CD14-positive monocyte (primary cell): ENCODE data around the gene PHLDA3. TPM values are rescaled to one million over a fixed set of nuclear protein-coding genes. Genes with fewer than 3 reads are reported as not detected.

Experiments
- DNase-seq, 3 donors: peaks; one replicate each; pipeline ENCODE4 v3.0.0-alpha.2; 2011 to 2022
- H2AFZ ChIP-seq: 2 replicates; pipeline ENCODE4 v1.6.0; 2012; ENCODE audit warnings: mild to moderate bottlenecking, low read depth, low read length, inconsistent platforms; ENCODE audit not compliant: insufficient read depth, poor library complexity, severe bottlenecking
- H3K27ac ChIP-seq, 2 donors: 1 replicate in 1 of 2; 2 replicates in 1 of 2; pipeline ENCODE4 v1.5.1; 2012 to 2013; ENCODE audit warnings: low read length in 2 of 2, control low read depth in 1 of 2, inconsistent platforms in 1 of 2, low read depth in 1 of 2, mild to moderate bottlenecking in 1 of 2
- H3K27me3 ChIP-seq, 2 donors: one replicate each; pipeline versions ENCODE4 v1.6.0 to v1.6.1; 2011 to 2013; ENCODE audit warnings: low read length in 2 of 2; ENCODE audit not compliant: control insufficient read depth in 2 of 2, insufficient read depth in 2 of 2
- H3K36me3 ChIP-seq, 2 donors: replicated peaks in 1 of 2; 1 replicate in 1 of 2; 2 replicates in 1 of 2; pipeline versions ENCODE4 v1.5.1 to v1.6.1; 2012 to 2013; ENCODE audit warnings: low read length in 2 of 2, control low read depth in 1 of 2, inconsistent platforms in 1 of 2, mild to moderate bottlenecking in 1 of 2; ENCODE audit not compliant: insufficient read depth in 2 of 2, control insufficient read depth in 1 of 2
- H3K4me1 ChIP-seq, 2 donors: 1 replicate in 1 of 2; 2 replicates in 1 of 2; pipeline versions ENCODE4 v1.5.1 to v1.6.1; 2012 to 2013; ENCODE audit warnings: low read length in 2 of 2, control low read depth in 1 of 2, inconsistent platforms in 1 of 2, mild to moderate bottlenecking in 1 of 2, moderate library complexity in 1 of 2; ENCODE audit not compliant: insufficient read depth in 2 of 2, control insufficient read depth in 1 of 2
- H3K4me2 ChIP-seq: replicated peaks from 2 replicates; pipeline ENCODE3; 2012; ENCODE audit warnings: low read length, moderate library complexity, mild to moderate bottlenecking; ENCODE audit not compliant: poor library complexity, severe bottlenecking; ENCODE audit errors: extremely low read depth
- H3K4me3 ChIP-seq, 3 experiments: fragments of 200-600 bp in 1 of 3; sonication (generic) in 1 of 3; replicated peaks in 1 of 3; 1 replicate in 2 of 3; 2 replicates in 1 of 3; pipeline ENCODE4 v1.5.1; 2011 to 2013; ENCODE audit warnings: low read length in 3 of 3, mild to moderate bottlenecking in 3 of 3, control low read depth in 2 of 3, low read depth in 2 of 3, inconsistent platforms in 1 of 3, moderate library complexity in 1 of 3
- H3K79me2 ChIP-seq: 2 replicates; pipeline ENCODE4 v1.6.0; 2012; ENCODE audit warnings: mild to moderate bottlenecking, control low read depth, inconsistent platforms, low read length, moderate library complexity; ENCODE audit not compliant: insufficient read depth
- H3K9ac ChIP-seq: 2 replicates; pipeline ENCODE4 v1.6.0; 2017; ENCODE audit warnings: low read length, mild to moderate bottlenecking; ENCODE audit not compliant: insufficient read depth, poor library complexity, severe bottlenecking
- H3K9me3 ChIP-seq, 2 donors: replicated peaks in 1 of 2; 1 replicate in 1 of 2; 2 replicates in 1 of 2; pipeline versions ENCODE4 v1.5.1 to v1.6.1; 2012 to 2013; ENCODE audit warnings: low read length in 2 of 2, control low read depth in 1 of 2; ENCODE audit not compliant: control insufficient read depth in 1 of 2, insufficient read depth in 1 of 2
- H4K20me1 ChIP-seq: 2 replicates; pipeline ENCODE4 v1.6.0; 2012; ENCODE audit warnings: mild to moderate bottlenecking, low read length, control low read depth, moderate library complexity; ENCODE audit not compliant: insufficient read depth
- H3K27ac Mint-ChIP-seq, 7 donors: one replicate each; pipeline ENCODE4 v1.8.0; 2020; ENCODE audit warnings: mild to moderate bottlenecking in 7 of 7, mixed read lengths in 7 of 7, moderate library complexity in 6 of 7, inconsistent platforms in 2 of 7
- H3K27me3 Mint-ChIP-seq, 3 donors: one replicate each; pipeline ENCODE4 v1.8.0; 2021 to 2022; ENCODE audit warnings: low read depth in 3 of 3, mild to moderate bottlenecking in 3 of 3, mixed read lengths in 3 of 3, moderate library complexity in 3 of 3, inconsistent platforms in 1 of 3
- H3K36me3 Mint-ChIP-seq, 2 donors: one replicate each; pipeline ENCODE4 v1.8.0; 2020; ENCODE audit warnings: mixed read lengths in 2 of 2, inconsistent platforms in 1 of 2, mild to moderate bottlenecking in 1 of 2
- H3K4me1 Mint-ChIP-seq: one replicate; pipeline ENCODE4 v1.8.0; 2020; ENCODE audit warnings: mild to moderate bottlenecking, mixed read lengths
- H3K4me3 Mint-ChIP-seq, 2 donors: one replicate each; pipeline ENCODE4 v1.8.0; 2020; ENCODE audit warnings: mild to moderate bottlenecking in 2 of 2, mixed read lengths in 2 of 2, moderate library complexity in 1 of 2
- H3K9me3 Mint-ChIP-seq, 7 donors: one replicate each; pipeline ENCODE4 v1.8.0; 2020 to 2022; ENCODE audit warnings: mixed read lengths in 7 of 7, mild to moderate bottlenecking in 6 of 7, moderate library complexity in 6 of 7, inconsistent platforms in 2 of 7
- CTCF ChIP-seq: fragments of 200-600 bp; IDR thresholded peaks from one replicate; pipeline ENCODE4 v1.8.0; 2022; ENCODE audit warnings: antibody characterized with exemption, mild to moderate bottlenecking
- WGBS: methylation state at CpG from one replicate; pipeline ENCODE4 v1.1.5; 2013; ENCODE audit warnings: missing lambda C conversion rate; ENCODE audit not compliant: insufficient coverage; 5-methylcytosine and 5-hydroxymethylcytosine counted together
- intact Hi-C, 2 donors: fragments of 100-400 bp; cut with micrococcal nuclease; formaldehyde crosslinking; loops; one replicate each; pipeline versions ENCODE4 v1.15.0 to v1.15.1; 2023
- polyA plus RNA-seq, 3 donors: library from polyadenylated mRNA; depleted of rRNA in 1 of 3; unstranded in 2 of 3; stranded (reverse) in 1 of 3; fragments of 300-500 nt in 2 of 3; fragments of >200 nt in 1 of 3; fragmentation: Illumina TruSeq in 2 of 3; gene quantifications; 1 replicate in 2 of 3; 2 replicates in 1 of 3; pipeline ENCODE4 v1.2.3, GENCODE V29; 2012 to 2021

Gene PHLDA3
- polyA plus RNA-seq, 3 donors: 0.08 TPM; not detected in 2

DNA sequence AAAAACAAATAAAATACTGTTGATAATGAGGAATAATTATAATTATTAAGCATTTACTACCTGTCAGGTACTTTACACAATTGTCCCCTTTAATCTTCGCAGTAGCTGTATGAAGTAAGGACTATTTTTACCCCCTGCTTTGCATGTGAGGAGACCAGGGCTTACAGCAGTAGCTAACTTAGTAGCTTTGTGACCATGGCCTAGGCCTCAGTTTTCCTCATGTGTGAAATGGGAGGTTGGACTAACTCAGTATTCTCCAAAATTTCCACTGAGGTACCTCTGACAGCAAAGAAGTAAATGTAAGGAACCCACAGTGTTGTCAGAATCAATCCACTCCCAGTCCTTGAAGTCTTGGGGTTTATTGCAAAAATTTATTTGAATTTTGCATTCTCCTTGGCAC is 41.7 kb upstream of the PHLDA3 start:
- intact Hi-C loops: loop anchor here in 1 of 2 donors (5.0 kb wide), 1 partner anchor 63 kb away; no protein-coding TSS in a partner anchor
- no peak for DNase-seq
- Histone ChIP-seq H3K27ac (no peak overlapping the region), H3K9ac (no peak overlapping the region), H3K4me2 (no peak overlapping the region), H3K27me3 (no peaks in the 10 kb centered on the region), H3K4me1 (peaks cover 35 to 50% of the 10 kb centered on the region in 2 donors), H2AFZ (no peak overlapping the region), H3K36me3 (no peaks in the 10 kb centered on the region), H4K20me1 (peaks cover 2% of the 10 kb centered on the region), H3K4me3 (no peak overlapping the region), H3K9me3 (no peaks in the 10 kb centered on the region), H3K79me2 (peaks cover 11% of the 10 kb centered on the region)
- Mint-ChIP-seq H3K4me3 (no peak overlapping the region), H3K27ac (no peak overlapping the region), H3K27me3 (peaks cover 0 to 1% (median 0%) of the 10 kb centered on the region in 3 donors), H3K36me3 (peaks cover 11 to 12% of the 10 kb centered on the region in 2 donors), H3K4me1 (peaks cover 50% of the 10 kb centered on the region), H3K9me3 (no peaks in the 10 kb centered on the region)
- no CpG with 5 or more reads among the region's 1 CpG for WGBS
- no peak for TF ChIP-seq CTCF

DNA sequence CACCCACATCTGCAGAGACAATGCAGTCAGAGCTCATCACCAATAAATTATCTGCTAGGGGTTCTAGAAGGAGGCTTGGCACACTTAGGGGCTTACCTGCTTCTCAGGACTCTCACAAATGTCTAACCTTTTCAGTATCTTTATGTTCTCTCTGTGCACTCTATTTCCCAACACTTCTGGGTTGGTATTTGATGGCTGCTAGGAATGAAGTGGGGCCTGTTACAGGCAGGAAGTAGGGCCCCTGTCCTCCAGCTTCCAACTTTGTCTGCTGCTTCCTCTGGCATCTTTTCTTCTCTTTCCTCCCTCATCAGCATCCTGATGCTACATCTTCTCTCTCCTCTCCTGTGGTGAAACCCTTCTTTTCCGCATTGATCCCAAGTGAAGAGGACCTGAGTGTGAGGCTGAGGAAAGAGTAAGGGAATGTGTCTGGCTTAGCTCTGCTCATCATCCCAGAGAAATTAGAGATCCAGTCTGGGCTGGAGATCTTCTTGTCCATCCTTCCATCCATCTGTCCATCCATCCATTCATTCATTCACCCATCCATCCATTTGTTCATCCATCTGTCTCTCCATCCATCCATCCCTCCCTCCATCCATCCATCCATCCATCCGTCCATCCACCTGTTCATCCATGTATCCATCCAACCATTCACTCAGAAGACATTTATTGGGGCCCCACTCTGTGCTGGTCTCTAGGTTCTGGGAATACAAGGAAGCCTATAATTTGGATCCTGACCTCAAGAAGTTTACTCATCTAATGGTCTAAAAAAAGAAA is 40.8 kb upstream of the PHLDA3 start:
- intact Hi-C loops: loop anchor here in 1 of 2 donors (5.0 kb wide), 1 partner anchor 62 kb away; no protein-coding TSS in a partner anchor
- H3K27me3 ChIP-seq: no peaks in the 10 kb centered on the region
- Mint-ChIP-seq H3K27ac (peak overlapping the region in 1 of 7 donors; percentile 25), H3K9me3 (no peaks in the 10 kb centered on the region), H3K36me3 (peaks cover 6 to 7% of the 10 kb centered on the region in 2 donors), H3K4me1 (peaks cover 54% of the 10 kb centered on the region), H3K27me3 (peaks cover 0 to 1% (median 0%) of the 10 kb centered on the region in 3 donors), H3K4me3 (no peak overlapping the region)
- no peak for TF ChIP-seq CTCF
- no peak for DNase-seq
- peaks cover 44 to 60% of the 10 kb centered on the region in 2 donors for H3K4me1 ChIP-seq
- H3K9ac ChIP-seq: no peak overlapping the region
- no peak overlapping the region for H3K4me3 ChIP-seq
- peaks cover 11% of the 10 kb centered on the region for H4K20me1 ChIP-seq
- H3K9me3 ChIP-seq: no peaks in the 10 kb centered on the region
- peaks cover 21% of the 10 kb centered on the region for H3K79me2 ChIP-seq
- WGBS: no CpG with 5 or more reads among the region's 2 CpGs
- H2AFZ ChIP-seq: no peak overlapping the region
- H3K36me3 ChIP-seq: no peaks in the 10 kb centered on the region
- no peak overlapping the region for H3K4me2 ChIP-seq
- no peak overlapping the region for H3K27ac ChIP-seq
